ENCODE results near the gene PLOD1.
"Not testable (repeated sequence)": the region's sequence is repeated elsewhere in the genome, so short reads cannot be mapped to it uniquely, and the experiment has no call there.

DNA sequence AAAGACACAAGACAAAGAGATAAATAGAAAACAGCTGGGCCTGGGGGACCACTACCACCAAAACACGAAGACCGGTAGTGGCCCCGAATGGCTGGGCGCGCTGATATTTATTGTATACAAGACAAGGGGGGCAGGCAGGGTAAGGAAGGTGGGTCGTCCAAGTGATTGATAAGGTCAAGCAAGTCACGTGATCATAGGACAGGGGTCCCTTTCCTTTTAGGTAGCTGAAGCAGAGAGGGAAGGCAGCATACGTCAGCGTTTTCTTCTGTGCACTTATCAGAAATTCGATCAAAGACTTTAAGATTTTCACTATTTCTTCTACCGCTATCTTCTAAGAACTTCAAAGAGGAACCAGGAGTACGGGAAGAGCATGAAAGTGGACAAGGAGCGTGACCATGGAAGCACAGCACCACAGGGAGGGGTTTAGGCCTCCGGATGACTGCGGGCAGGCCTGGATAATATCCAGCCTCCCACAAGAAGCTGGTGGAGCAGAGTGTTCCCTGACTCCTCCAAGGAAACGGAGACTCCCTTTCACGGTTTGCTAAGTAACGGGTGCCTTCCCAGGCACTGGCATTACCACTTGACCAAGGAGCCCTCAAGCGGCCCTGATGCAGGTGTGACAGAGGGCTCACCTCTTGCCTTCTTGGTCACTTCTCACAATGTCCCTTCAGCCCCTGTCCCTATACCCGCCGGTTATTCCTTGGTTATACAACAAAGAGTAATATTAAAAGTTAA lies 21.9 kb upstream of the PLOD1 start:
- TF ChIP-seq POLR2A (IDR thresholded peaks at IDR 0.05; ENCODE audit: extremely low read depth, insufficient read length); CTCF (IDR thresholded peaks at IDR 0.05; ENCODE audit: low read depth, low read length); MAX (IDR thresholded peaks at IDR 0.05; ENCODE audit: low read depth, low read length): not testable (repeated sequence)
